ENCODE measurements around the gene GOLGA6L4.
A peak's percentile ranks its signal among the peaks of the same experiment; 100 is the strongest.
"Not testable (repeated sequence)": the region's sequence is repeated elsewhere in the genome, so short reads cannot be mapped to it uniquely, and the experiment has no call there.

Gene GOLGA6L4

GRCh38 chr15:84235573-84235972 is at the start of gene GOLGA6L4:
TSS of gene GOLGA6L4 (plus strand) at chr15:84235773. CDS start at chr15:84235835, 62 bp downstream.
- DNase-seq (ENCODE audit: low read depth), result peak; percentile 0

- DNase-seq (ENCODE audit: low read depth), result not testable (repeated sequence)
Observed at GRCh38 chr15:84192982-84193381, 42.6 kb upstream of the GOLGA6L4 start.

GRCh38 chr15:84195603-84196002 is 40.0 kb upstream of the GOLGA6L4 start:
- not testable (repeated sequence) for DNase-seq (ENCODE audit: low read depth)

- not testable (repeated sequence) for DNase-seq (ENCODE audit: low read depth)
Observed at GRCh38 chr15:84196530-84197188, 38.9 kb upstream of the GOLGA6L4 start.

- not testable (repeated sequence) for DNase-seq (ENCODE audit: low read depth)
Observed at GRCh38 chr15:84199865-84200264, 35.7 kb upstream of the GOLGA6L4 start.

GRCh38 chr15:84246441-84246840 is 10.9 kb downstream of the GOLGA6L4 start:
- DNase-seq (ENCODE audit: low read depth), result not testable (repeated sequence)

All from ELR (cell line).